Peyer's patch (tissue), 4 donors: ENCODE results near the gene PARP6. TPM values are rescaled to one million over a fixed set of nuclear protein-coding genes. Genes with fewer than 3 reads are reported as not detected.

Experiments
- DNase-seq, 3 donors: peaks; one replicate each; pipeline ENCODE4 v3.0.0-alpha.2; 2017 to 2019
- H3K27ac ChIP-seq, 4 donors: fragments of 200-600 bp; sonication (generic); one replicate each; pipeline ENCODE4 v1.5.1; 2016 to 2019
- H3K27me3 ChIP-seq, 2 donors: fragments of 200-600 bp; sonication (generic); one replicate each; pipeline ENCODE4 v1.5.1; 2019
- H3K36me3 ChIP-seq, 3 donors: fragments of 200-600 bp; sonication (generic); one replicate each; pipeline ENCODE4 v1.5.1; 2016 to 2019
- H3K4me1 ChIP-seq, 4 donors: fragments of 200-600 bp; sonication (generic); one replicate each; pipeline ENCODE4 v1.5.1; 2016 to 2019
- H3K4me3 ChIP-seq, 4 donors: fragments of 200-600 bp; sonication (generic); 1 replicate in 3 of 4; 2 replicates in 1 of 4; pipeline ENCODE4 v1.5.1; 2016 to 2019; ENCODE audit warnings: mild to moderate bottlenecking in 1 of 4
- H3K9me3 ChIP-seq, 4 donors: fragments of 200-600 bp; sonication (generic); one replicate each; pipeline ENCODE4 v1.5.1; 2016 to 2019; ENCODE audit warnings: mild to moderate bottlenecking in 1 of 4
- CTCF ChIP-seq, 6 experiments: fragments of 450-650 bp in 4 of 6; fragments of 200-600 bp in 2 of 6; sonication (generic) in 1 of 6; IDR thresholded peaks; one replicate each; pipeline ENCODE4 v1.5.1; 2017 to 2019; ENCODE audit warnings: antibody characterized with exemption in 6 of 6, mild to moderate bottlenecking in 3 of 6, moderate library complexity in 1 of 6
- POLR2A ChIP-seq, 2 donors: fragments of 450-650 bp; IDR thresholded peaks; one replicate each; pipeline ENCODE4 v1.5.1; 2017; ENCODE audit warnings: antibody characterized with exemption in 2 of 2, mild to moderate bottlenecking in 2 of 2, moderate library complexity in 2 of 2
- total RNA-seq, 4 donors: library from RNA; depleted of rRNA; stranded (reverse); fragments of >200 nt; gene quantifications; one replicate each; pipeline ENCODE4 v1.1.0, GENCODE V29; 2016

Gene PARP6
- total RNA-seq, 4 donors from 2014 or later, result 43.8 to 81.8 (median 71.4) TPM

GRCh38 chr15:72197460-72198355 lies 74.6 kb downstream of the PARP6 start, which contains the start of gene GRAMD2A:
Gene GRAMD2A, minus strand, starts transcription at chr15:72197787.
- Histone ChIP-seq H3K4me3 (peak within 1 kb of the TSS; percentile 25 to 77 (median 53)), H3K27me3 (no peaks in the 10 kb centered on the region), H3K36me3 (peaks cover 0 to 39% (median 0%) of the 10 kb centered on the region in 3 donors), H3K27ac (peak within 1 kb of the TSS in 2 of 4 donors; percentile 41 to 61), H3K4me1 (peaks cover 0 to 35% (median 0%) of the 10 kb centered on the region in 4 donors), H3K9me3 (no peaks in the 10 kb centered on the region)
- TF ChIP-seq CTCF (IDR thresholded peaks at IDR 0.05), result no peak
- TF ChIP-seq POLR2A (IDR thresholded peaks at IDR 0.05), result peak; percentile 9 to 10
- peak in 2 of 3 donors; percentile 63 to 82 for DNase-seq

GRCh38 chr15:72197041-72197459 lies 75.3 kb downstream of the PARP6 start:
- no peak for TF ChIP-seq POLR2A (IDR thresholded peaks at IDR 0.05)
- no peak for TF ChIP-seq CTCF (IDR thresholded peaks at IDR 0.05)
- H3K27me3 ChIP-seq, result no peaks in the 10 kb centered on the region
- H3K4me3 ChIP-seq, result peak overlapping the region; percentile 25 to 77 (median 53)
- H3K4me1 ChIP-seq, result peaks cover 0 to 30% (median 0%) of the 10 kb centered on the region in 4 donors
- no peaks in the 10 kb centered on the region for H3K9me3 ChIP-seq
- peak overlapping the region in 2 of 4 donors; percentile 41 to 61 for H3K27ac ChIP-seq
- DNase-seq, result no peak
- peaks cover 0 to 33% (median 0%) of the 10 kb centered on the region in 3 donors for H3K36me3 ChIP-seq

- TF ChIP-seq CTCF (IDR thresholded peaks at IDR 0.05), result no peak
- TF ChIP-seq POLR2A (IDR thresholded peaks at IDR 0.05), result no peak
- peak overlapping the region in 2 of 4 donors; percentile 58 to 77 for H3K4me3 ChIP-seq
- no peaks in the 10 kb centered on the region for H3K9me3 ChIP-seq
- H3K36me3 ChIP-seq, result peaks cover 0 to 27% (median 0%) of the 10 kb centered on the region in 3 donors
- peak overlapping the region in 1 of 4 donors; percentile 61 for H3K27ac ChIP-seq
- peaks cover 0 to 26% (median 0%) of the 10 kb centered on the region in 4 donors for H3K4me1 ChIP-seq
- DNase-seq, result no peak
- no peaks in the 10 kb centered on the region for H3K27me3 ChIP-seq
Observed at GRCh38 chr15:72196409-72197040, 75.8 kb downstream of the PARP6 start.

- no peak overlapping the region for H3K4me3 ChIP-seq
Observed at GRCh38 chr15:72195101-72195511, 77.2 kb downstream of the PARP6 start.

More at GRCh38 chr15:72195101-72195511, 77.2 kb downstream of the PARP6 start:
- TF ChIP-seq CTCF (IDR thresholded peaks at IDR 0.05), result no peak
- Histone ChIP-seq H3K36me3 (peaks cover 0 to 13% (median 0%) of the 10 kb centered on the region in 3 donors), H3K27me3 (no peaks in the 10 kb centered on the region), H3K27ac (peak overlapping the region in 2 of 4 donors; percentile 14 to 20), H3K4me1 (peaks cover 0 to 27% (median 0%) of the 10 kb centered on the region in 4 donors), H3K9me3 (no peaks in the 10 kb centered on the region)
- no peak for DNase-seq
